CD4-positive, alpha-beta T cell treated with Interleukin-12 subunit alpha and Interleukin-12 subunit beta, for 1 hour (primary cell): Measurements from ENCODE around the gene HDAC11.
"Not testable (repeated sequence)": the region's sequence is repeated elsewhere in the genome, so short reads cannot be mapped to it uniquely, and the experiment has no call there.

Experiments
- DNase-seq: peaks from one replicate; pipeline ENCODE4 v3.0.0-alpha.2; 2020

Gene HDAC11

DNA sequence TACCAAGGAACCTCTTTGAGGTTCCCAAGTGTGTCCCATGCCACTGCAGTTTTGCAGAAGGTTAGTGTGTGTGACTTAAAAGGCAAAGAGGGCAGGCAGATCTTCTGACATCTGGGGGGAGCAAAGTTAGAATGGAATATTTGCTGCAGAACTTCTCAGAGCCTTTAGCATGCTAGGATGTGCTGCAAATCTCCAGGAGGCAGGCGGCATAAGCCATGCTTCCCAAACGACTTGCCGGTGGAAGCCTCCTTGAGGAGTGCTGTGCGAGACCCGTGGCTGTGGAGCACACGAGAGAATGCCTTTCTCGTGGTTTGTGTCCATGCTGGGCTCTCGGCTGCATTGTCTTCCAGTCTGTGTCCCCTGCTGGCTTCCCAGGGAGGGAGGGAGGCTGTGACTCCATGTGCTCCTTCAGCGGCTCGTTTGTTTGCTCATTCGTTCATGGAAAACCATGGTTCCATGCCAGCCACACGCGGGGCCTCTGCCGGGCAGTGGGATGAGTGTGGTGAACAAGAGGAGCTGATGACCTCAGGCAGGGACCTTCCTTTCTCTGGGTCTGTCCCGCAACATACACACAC is 13.8 kb downstream of the HDAC11 start:
- DNase-seq, result no peak

DNA sequence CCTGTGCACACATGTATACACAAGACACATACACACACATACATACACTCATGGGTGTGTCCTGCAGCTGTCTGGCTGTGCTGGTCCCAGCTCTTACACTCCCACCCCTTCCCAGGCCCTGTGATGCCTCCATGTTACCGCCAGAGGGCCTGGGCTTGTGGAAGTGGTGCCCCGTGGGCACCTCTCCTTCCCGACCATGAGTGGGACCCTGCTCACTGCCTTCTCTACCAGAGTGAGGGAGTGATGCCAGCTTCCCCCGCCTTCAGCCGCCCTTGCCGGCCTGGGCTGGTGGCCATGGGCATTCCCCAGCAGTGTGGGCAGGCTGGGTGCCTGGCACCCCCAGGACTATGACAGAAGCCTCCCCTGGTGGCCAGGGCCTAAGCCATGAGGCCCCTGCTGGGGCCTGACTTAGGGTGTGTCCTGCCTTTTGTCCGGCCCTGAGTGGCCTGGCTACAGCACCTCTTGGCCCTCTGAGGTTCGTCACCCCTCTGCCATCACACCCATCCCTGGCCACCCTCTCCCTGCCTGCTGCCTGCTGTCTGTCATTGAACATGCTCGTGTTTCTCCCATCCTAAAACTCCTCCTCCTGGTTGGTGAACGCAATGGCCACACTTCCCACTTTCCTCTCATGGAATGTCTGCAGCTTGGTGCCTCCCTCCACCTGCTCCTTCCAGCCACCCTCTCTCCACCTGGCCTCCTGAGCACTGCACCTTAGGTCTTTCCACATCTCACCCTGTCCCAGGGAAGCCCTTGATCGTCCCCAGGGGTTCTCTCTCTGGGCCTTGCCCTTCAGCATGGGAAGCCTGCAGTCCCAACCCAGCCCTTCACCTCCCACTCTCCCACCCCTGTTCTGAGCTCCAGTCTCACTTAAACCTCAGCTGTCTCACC is 14.6 kb downstream of the HDAC11 start:
- DNase-seq, result no peak

DNA sequence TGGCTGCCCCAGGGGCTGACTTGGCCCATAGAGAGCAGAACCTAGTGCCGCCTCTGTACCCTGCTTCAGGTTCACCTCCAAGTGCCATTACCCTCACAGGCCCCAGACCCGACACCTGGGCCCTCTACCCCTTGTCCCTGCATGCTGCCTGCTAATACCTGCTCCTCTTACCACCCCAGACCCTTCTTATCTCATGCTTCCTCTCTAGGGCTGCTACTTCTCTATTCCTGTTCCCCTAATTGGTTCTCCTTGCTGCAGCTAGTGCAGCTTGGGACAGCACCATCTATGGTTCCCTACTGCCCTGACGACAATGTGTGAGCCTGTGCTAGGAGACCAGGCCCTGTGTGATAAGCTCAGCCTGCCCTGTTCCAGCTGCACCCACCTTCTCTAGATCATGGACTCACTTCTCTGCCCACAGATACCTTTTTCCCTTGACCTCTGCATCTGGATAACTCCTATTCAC is 15.3 kb downstream of the HDAC11 start:
- DNase-seq, result no peak

DNA sequence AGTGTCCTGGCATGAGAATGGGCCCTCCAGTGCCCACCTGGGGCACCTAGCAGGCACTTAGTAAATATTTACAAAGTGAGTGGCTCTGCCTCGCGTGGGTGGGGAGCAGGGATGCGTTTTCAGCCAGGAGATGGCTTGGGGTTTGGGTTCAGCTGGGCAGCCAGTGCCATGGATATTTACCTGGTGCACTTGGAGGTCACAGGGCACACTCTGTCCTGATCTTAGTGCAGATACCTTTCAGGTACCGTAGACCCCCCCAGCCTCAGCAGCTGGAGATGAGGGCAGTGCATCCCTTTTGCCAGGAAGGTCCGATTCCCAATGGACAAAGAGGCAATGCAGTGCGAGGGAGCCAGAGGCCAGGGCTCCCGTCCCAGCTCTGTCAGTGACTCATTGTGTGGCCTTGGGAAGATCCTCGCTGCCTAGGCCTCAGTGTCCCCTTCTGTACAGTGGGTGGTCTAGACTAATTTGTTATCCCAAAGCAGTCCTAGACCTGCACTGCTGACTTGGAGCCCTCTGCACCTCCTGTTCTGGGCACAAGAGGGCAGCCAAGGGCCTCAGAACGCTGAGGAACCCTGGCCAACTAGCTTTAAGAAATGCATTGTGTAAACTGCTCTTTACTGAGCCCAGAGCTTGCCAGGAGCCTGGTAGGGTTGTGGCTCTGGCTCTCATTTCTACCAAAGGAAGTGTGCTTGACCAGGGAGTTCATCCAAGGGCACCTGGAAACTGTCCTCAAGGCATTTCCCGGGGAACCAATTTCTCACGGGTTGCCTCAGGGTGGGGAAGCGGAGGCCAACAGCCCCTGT is 16.0 kb downstream of the HDAC11 start:
- DNase-seq, result peak; percentile 72

GRCh38 chr3:13496879-13497278 is 16.8 kb downstream of the HDAC11 start:
- no peak for DNase-seq

GRCh38 chr3:13497386-13497785 is 17.3 kb downstream of the HDAC11 start:
- DNase-seq, result no peak

DNA sequence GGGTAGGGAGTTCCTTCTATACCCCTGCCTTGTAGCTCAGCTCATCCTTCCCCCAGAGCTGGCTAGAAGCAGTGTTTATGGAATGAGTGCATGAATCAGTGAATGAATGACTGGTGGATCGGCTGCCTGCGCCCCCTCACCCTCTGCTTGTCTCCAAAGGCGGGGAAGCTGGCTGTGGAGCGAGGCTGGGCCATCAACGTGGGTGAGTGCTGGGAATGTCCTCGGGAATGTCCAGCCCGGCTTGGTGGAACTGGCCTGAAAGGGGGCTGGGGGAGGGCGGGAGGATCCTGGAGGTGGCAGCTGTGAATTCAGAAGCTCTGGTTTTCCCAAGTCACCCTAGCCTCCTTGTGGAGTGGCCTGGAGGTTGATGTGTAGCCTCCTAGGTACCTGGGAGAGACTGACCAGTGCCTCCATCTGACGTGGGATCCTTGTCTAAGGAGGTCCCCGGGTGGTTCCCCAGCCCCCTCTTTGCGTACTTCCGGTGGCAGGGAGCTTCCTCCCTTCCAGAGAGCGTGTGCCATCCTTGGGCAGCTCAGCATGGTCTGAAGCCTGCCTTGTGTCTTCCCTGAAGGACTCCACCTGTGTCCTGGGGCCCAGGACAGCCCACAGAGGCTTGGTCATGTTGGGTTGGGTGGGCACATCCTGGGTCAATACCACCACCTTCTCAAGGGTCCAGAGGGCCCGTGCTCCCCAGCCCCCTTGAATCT is 18.4 kb downstream of the HDAC11 start:
- DNase-seq, result no peak

- DNase-seq, result not testable (repeated sequence)
These were observed 19.1 kb downstream of the HDAC11 start for GRCh38 chr3:13499246-13499645.

DNA sequence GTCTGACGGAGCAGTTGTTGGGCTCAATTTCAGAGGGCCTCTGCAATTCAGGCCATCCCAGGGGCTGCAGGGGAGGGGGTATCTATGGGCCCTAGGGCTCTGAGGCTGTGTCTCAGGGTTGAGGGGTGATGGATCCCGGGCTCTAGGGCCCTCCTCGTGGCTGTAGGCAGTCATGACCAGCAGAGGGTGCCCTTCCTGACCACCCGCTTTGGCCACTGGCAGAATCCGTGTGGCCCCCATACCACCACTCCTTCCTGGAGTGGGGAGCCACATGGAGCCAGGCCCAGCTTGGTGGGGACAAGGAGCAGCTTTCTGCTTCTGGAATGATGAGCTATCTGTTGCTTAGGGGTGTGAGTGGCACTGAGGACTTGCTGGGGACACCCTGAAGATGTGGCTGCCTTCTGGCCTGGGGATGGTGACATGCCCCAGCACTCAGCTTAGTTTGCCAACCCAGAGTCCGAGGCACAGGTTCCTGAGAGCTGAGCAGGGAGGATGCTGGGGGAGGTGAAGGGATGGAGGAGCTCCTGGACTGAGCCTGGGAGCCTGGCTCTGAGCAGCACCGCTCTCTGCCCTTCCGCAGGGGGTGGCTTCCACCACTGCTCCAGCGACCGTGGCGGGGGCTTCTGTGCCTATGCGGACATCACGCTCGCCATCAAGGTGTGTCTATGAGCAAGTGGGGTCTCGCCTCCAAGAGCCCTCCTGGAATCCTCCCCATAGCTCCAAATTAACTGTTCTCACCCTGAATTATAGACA is 20.2 kb downstream of the HDAC11 start:
- no peak for DNase-seq

- DNase-seq, result no peak
These were observed 20.9 kb downstream of the HDAC11 start for GRCh38 chr3:13501056-13501455.

GRCh38 chr3:13501521-13501920 is 21.4 kb downstream of the HDAC11 start:
- no peak for DNase-seq

GRCh38 chr3:13501958-13502790 is 22.1 kb downstream of the HDAC11 start:
- no peak for DNase-seq

- no peak for DNase-seq
These were observed 22.6 kb downstream of the HDAC11 start for GRCh38 chr3:13502791-13503060.

- DNase-seq, result no peak
These were observed 24.2 kb downstream of the HDAC11 start for GRCh38 chr3:13504161-13504831.

DNA sequence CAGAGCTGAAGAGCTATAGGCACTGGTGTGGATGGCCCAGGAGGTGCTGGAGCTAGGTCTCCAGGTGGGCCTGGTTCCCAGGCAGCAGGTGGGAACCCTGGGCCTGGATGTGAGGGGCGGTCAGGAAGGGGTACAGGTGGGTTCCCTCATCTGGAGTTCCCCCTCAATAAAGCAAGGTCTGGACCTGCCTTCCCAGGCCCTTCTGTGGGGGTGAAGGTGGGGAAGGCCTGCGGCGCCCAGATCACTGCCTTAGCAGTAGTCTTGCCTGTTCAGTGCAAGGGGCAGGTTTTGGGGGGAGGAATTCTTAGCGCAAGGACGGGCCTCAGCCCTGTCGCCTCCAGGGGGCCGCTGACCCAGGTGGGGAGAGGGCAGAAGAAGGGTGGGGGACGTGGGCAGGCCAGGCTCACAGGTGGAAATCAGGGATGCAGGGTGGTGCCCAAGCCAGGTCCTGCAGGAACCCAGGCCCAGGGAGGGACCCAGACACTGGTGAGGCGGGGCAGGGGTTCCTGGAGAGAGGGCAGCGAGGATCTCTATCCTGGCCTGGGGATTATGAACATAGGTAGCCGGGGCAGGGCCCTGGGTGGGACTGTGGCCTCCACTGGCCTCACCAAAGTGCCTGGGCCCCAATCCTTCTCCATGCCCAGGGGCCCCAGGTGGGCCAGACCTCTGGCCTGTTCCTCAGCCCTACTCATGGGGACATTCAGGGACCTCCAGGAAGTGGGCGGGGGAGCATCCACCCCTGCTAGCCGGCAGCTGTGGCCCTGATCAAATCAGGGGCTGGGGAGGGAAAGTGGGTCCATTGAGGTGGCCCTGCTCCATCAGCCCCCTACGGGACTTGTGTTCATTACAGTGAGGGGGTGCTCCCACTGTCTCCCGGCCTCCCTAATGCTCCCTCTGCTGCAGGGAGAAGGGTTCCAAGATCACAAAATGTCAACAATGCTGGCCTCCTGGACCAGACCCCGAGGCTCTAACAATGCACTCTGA is 25.3 kb downstream of the HDAC11 start:
- DNase-seq, result no peak

- no peak for DNase-seq
These were observed 26.1 kb downstream of the HDAC11 start for GRCh38 chr3:13506239-13506638.

DNA sequence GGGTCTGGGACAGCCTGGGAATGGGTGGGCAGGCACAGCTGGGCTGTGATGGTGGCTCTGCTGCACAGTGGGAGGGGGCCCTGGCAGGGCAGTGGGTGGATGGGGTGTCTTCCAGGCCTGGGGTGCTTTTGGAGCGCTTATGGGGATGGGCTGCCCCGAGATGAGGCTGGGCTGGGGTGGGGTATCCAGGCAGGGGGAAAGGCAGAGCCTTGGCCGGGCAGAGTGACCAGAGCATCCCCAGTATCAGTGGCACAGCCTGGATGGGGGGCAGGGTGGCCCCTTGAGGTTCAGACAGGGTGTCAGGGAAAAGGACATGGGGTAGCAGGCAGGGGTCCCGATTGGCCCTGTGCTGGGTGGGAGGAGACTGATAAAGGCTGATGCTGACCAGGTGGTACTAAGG is 26.6 kb downstream of the HDAC11 start:
- DNase-seq, result no peak

- DNase-seq, result no peak
These were observed 27.1 kb downstream of the HDAC11 start for GRCh38 chr3:13507247-13507569.

DNA sequence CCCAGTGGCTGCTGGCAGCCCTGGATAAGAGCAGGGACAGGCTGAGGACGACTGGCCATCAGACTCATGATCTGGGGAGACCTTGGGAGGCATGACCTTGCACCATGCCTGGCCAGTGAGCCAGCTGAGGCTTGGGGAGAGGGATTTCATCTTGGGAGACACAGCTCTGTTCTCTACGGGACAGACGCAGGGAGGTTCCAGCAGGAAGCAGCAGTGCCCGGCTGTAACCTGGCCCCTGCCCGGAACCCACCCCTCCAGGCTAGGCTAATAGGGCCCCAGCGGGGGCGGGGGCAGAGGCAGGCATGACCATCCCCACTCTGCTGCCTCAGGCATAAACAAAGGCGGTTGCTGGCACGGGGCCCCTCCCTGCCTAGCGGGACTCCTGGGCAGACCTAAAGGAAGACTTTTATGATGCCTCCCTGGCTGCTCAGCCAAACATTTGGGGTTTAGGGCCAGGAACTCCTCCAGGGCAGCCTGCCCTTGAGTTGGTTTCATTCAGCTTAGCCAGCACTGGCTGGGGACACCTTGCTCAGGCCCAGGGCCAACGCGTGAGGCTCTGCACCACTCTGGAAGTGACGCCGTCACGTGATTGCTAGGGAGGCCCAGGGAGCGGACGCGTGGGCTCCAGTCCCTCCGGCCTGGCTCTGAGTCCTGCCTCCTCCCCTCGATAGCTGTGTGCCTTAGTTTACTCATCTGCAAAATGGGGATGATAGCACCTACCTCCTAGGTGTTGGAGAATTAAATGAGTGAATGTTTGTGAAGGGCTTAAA is 27.6 kb downstream of the HDAC11 start:
- no peak for DNase-seq
